ENCODE measurements around the gene HENMT1.
"Not testable (repeated sequence)": the region's sequence is repeated elsewhere in the genome, so short reads cannot be mapped to it uniquely, and the experiment has no call there.

The HENMT1 gene

GRCh38 chr1:108671143-108671542, 10.2 kb upstream of the HENMT1 start:
- DNase-seq (ENCODE audit: extremely low spot score): no peak
- ChIA-PET CTCF (interaction anchor here (0.7 to 2.0 kb wide), 2 partner anchors 13 to 15 kb away, joined by 4 read pairs; no protein-coding TSS in a partner anchor), POLR2A (no interaction called here)
- no peak for TF ChIP-seq CTCF (IDR thresholded peaks at IDR 0.05; ENCODE audit: control extremely low read depth, extremely low read depth, low read depth, missing control alignments)

- CTCF ChIA-PET: interaction anchor here (2.0 kb wide), 1 partner anchor 16 kb away, joined by 4 read pairs; no protein-coding TSS in a partner anchor
- DNase-seq (ENCODE audit: extremely low spot score): no peak
- POLR2A ChIA-PET: no interaction called here
- TF ChIP-seq CTCF (IDR thresholded peaks at IDR 0.05; ENCODE audit: control extremely low read depth, extremely low read depth, low read depth, missing control alignments): no peak
Observed at GRCh38 chr1:108670131-108670773, 9.4 kb upstream of the HENMT1 start.

GRCh38 chr1:108669679-108670078, 8.8 kb upstream of the HENMT1 start:
- POLR2A ChIA-PET: no interaction called here
- TF ChIP-seq CTCF (IDR thresholded peaks at IDR 0.05; ENCODE audit: control extremely low read depth, extremely low read depth, low read depth, missing control alignments): no peak
- CTCF ChIA-PET: interaction anchor here (2.0 kb wide), 1 partner anchor 16 kb away, joined by 4 read pairs; no protein-coding TSS in a partner anchor
- no peak for DNase-seq (ENCODE audit: extremely low spot score)

- TF ChIP-seq CTCF (IDR thresholded peaks at IDR 0.05; ENCODE audit: control extremely low read depth, extremely low read depth, low read depth, missing control alignments): no peak
- DNase-seq (ENCODE audit: extremely low spot score): no peak
- ChIA-PET CTCF (interaction anchor here (1.4 kb wide), 1 partner anchor 9 kb away, joined by 3 read pairs; no protein-coding TSS in a partner anchor), POLR2A (no interaction called here)
Observed at GRCh38 chr1:108668777-108669176, 7.9 kb upstream of the HENMT1 start.

GRCh38 chr1:108667422-108667821, 6.5 kb upstream of the HENMT1 start:
- DNase-seq (ENCODE audit: extremely low spot score); POLR2A ChIA-PET: not testable (repeated sequence)
- CTCF ChIA-PET: interaction anchor here (1.4 kb wide), 1 partner anchor 11 kb away, joined by 3 read pairs; no protein-coding TSS in a partner anchor

- TF ChIP-seq CTCF (IDR thresholded peaks at IDR 0.05; ENCODE audit: control extremely low read depth, extremely low read depth, low read depth, missing control alignments): no peak
- CTCF ChIA-PET: interaction anchor here (1.7 kb wide), 1 partner anchor 10 kb away, joined by 4 read pairs; no protein-coding TSS in a partner anchor
- POLR2A ChIA-PET: no interaction called here
- DNase-seq (ENCODE audit: extremely low spot score): no peak
Observed at GRCh38 chr1:108665771-108666170, 4.9 kb upstream of the HENMT1 start.

- ChIA-PET CTCF (interaction anchor here (1.7 kb wide), 1 partner anchor 9 kb away, joined by 4 read pairs; no protein-coding TSS in a partner anchor), POLR2A (no interaction called here)
- no peak for DNase-seq (ENCODE audit: extremely low spot score)
- TF ChIP-seq CTCF (IDR thresholded peaks at IDR 0.05; ENCODE audit: control extremely low read depth, extremely low read depth, low read depth, missing control alignments): no peak
Observed at GRCh38 chr1:108665067-108665466, 4.2 kb upstream of the HENMT1 start.
